Astrocyte (in vitro differentiated cells and primary cell): ENCODE measurements around the gene ARHGEF40. TPM values are rescaled to one million over a fixed set of nuclear protein-coding genes. Genes with fewer than 3 reads are reported as not detected.

ENCODE experiments used
- DNase-seq: peaks from one replicate; pipeline ENCODE4 v3.0.0-alpha.2; 2010; ENCODE audit warnings: low read depth
- FAIRE-seq: peaks from 2 replicates; lab custom pipeline; 2011; peaks lifted over from hg19 to GRCh38; lab: Jason Lieb, UNC
- H2AFZ ChIP-seq: 2 replicates; pipeline ENCODE4 v1.6.0; 2012; ENCODE audit warnings: low read depth, low read length, inconsistent platforms
- H3K27ac ChIP-seq: 2 replicates; pipeline ENCODE4 v1.5.1; 2011; ENCODE audit warnings: low read depth, low read length, inconsistent platforms
- H3K27me3 ChIP-seq: 2 replicates; pipeline ENCODE4 v1.6.0; 2011; ENCODE audit warnings: low read length, inconsistent platforms; ENCODE audit not compliant: insufficient read depth
- H3K36me3 ChIP-seq: 2 replicates; pipeline ENCODE4 v1.5.1; 2011; ENCODE audit warnings: low read length, inconsistent platforms; ENCODE audit not compliant: insufficient read depth
- H3K4me1 ChIP-seq: 2 replicates; pipeline ENCODE4 v1.5.1; 2011; ENCODE audit warnings: low read length, inconsistent platforms; ENCODE audit not compliant: insufficient read depth
- H3K4me2 ChIP-seq: 2 replicates; pipeline ENCODE4 v1.6.0; 2012; ENCODE audit warnings: low read length, inconsistent platforms
- H3K4me3 ChIP-seq: 2 replicates; pipeline ENCODE4 v1.5.1; 2011; ENCODE audit warnings: low read depth, mild to moderate bottlenecking, low read length, inconsistent platforms; ENCODE audit not compliant: insufficient read depth
- H3K79me2 ChIP-seq: 2 replicates; pipeline ENCODE4 v1.6.0; 2012; ENCODE audit warnings: mild to moderate bottlenecking, low read length, inconsistent platforms; ENCODE audit not compliant: insufficient read depth
- H3K9ac ChIP-seq: 2 replicates; pipeline ENCODE4 v1.6.0; 2012; ENCODE audit warnings: mild to moderate bottlenecking, low read length, inconsistent platforms
- H3K9me3 ChIP-seq: 2 replicates; pipeline ENCODE4 v1.5.1; 2012; ENCODE audit warnings: low read depth, mild to moderate bottlenecking, low read length, inconsistent platforms; ENCODE audit not compliant: insufficient read depth
- H4K20me1 ChIP-seq: 2 replicates; pipeline ENCODE4 v1.6.0; 2012; ENCODE audit warnings: low read length, inconsistent platforms; ENCODE audit not compliant: insufficient read depth
- H3K27ac Mint-ChIP-seq: one replicate; pipeline ENCODE4 v1.8.0; 2021; ENCODE audit warnings: mild to moderate bottlenecking, mixed read lengths; ENCODE audit not compliant: unreplicated experiment
- H3K27me3 Mint-ChIP-seq: one replicate; pipeline ENCODE4 v1.8.0; 2021; ENCODE audit warnings: low read depth, mixed read lengths; ENCODE audit not compliant: unreplicated experiment
- H3K36me3 Mint-ChIP-seq: one replicate; pipeline ENCODE4 v1.8.0; 2021; ENCODE audit warnings: low read depth, mixed read lengths; ENCODE audit not compliant: unreplicated experiment
- H3K4me1 Mint-ChIP-seq: one replicate; pipeline ENCODE4 v1.8.0; 2021; ENCODE audit warnings: low read depth, mixed read lengths; ENCODE audit not compliant: unreplicated experiment
- H3K4me3 Mint-ChIP-seq: one replicate; pipeline ENCODE4 v1.8.0; 2021; ENCODE audit warnings: mild to moderate bottlenecking, moderate library complexity, mixed read lengths; ENCODE audit not compliant: unreplicated experiment
- H3K9me3 Mint-ChIP-seq: one replicate; pipeline ENCODE4 v1.8.0; 2021; ENCODE audit warnings: mild to moderate bottlenecking, mixed read lengths; ENCODE audit not compliant: unreplicated experiment
- EZH2 ChIP-seq: IDR thresholded peaks from 2 replicates; pipeline ENCODE4 v1.6.1; 2012; ENCODE audit warnings: mild to moderate bottlenecking, low read length, inconsistent platforms; ENCODE audit not compliant: insufficient read depth
- total RNA-seq: library from RNA; stranded (reverse); gene quantifications from 2 replicates; pipeline ENCODE4 v1.2.1, GENCODE V29; 2021
- TF ChIP-seq, protein P1 (sequence below): IDR thresholded peaks from 2 replicates; pipeline ENCODE4 v1.5.1; 2011; ENCODE audit warnings: low read depth, mild to moderate bottlenecking, inconsistent platforms, low read length, moderate library complexity; ENCODE audit not compliant: insufficient read depth

ARHGEF40 gene
- total RNA-seq, 1 donor from 2014 or later: 99.9 TPM

DNA sequence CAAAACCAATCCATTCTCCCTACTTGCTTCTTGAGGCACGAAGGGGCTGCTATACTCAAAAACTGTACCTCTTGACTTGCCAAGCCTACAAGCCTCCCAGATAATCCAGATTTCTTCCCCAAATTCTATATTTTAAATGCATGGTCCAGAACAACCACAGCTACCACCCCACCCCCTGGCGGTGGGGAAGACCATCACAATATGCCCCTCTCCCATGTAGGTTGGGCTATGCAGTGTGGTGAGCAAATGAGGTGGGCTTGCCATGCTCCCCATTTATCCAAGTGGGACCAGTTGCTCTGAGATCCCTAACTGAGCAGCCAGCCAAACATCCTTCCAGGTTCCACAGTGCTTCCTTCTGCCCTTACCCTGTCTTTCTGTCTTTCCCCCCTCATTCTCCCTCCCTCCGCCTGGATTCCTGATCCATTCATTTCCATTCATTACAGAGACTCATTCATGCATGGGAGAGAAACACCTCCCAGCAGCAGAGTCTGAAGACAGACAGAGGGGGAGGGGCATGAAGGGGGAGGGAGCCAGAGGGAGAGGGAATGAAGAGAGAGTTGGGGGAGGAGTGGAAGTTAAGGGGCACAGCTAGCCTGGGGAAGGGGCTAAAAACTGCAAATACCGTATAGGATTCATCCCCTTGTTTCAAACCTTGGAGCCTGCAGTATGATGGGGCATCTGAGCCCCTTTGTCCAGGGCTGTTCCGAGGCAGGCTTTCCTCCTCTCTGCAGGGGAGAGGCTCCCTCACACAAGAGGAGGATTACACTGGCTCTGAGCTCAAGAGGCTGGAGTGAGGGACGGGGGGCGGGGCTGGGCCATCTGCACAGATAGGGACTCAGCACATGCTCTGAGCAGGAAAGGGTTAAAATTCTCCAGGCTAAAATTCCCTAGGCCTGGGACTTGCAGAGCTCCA lies 23.9 kb downstream of the ARHGEF40 start:
- Mint-ChIP-seq H3K27me3 (no peaks in the 10 kb centered on the region), H3K9me3 (no peaks in the 10 kb centered on the region), H3K36me3 (peaks cover 2% of the 10 kb centered on the region), H3K4me1 (peaks cover 38% of the 10 kb centered on the region), H3K4me3 (peak overlapping the region; percentile 66), H3K27ac (peak overlapping the region; percentile 64)
- H2AFZ ChIP-seq: no peak overlapping the region
- peak overlapping the region; percentile 34 for H3K4me2 ChIP-seq
- H3K4me1 ChIP-seq: peaks cover 11% of the 10 kb centered on the region
- H3K27ac ChIP-seq: no peak overlapping the region
- DNase-seq: no peak
- peaks cover 7% of the 10 kb centered on the region for H3K36me3 ChIP-seq
- H3K27me3 ChIP-seq: peaks cover 3% of the 10 kb centered on the region
- no peaks in the 10 kb centered on the region for H3K79me2 ChIP-seq
- H3K9me3 ChIP-seq: no peaks in the 10 kb centered on the region
- FAIRE-seq: no peak
- no peak overlapping the region for H3K4me3 ChIP-seq
- TF ChIP-seq, protein P1, sequence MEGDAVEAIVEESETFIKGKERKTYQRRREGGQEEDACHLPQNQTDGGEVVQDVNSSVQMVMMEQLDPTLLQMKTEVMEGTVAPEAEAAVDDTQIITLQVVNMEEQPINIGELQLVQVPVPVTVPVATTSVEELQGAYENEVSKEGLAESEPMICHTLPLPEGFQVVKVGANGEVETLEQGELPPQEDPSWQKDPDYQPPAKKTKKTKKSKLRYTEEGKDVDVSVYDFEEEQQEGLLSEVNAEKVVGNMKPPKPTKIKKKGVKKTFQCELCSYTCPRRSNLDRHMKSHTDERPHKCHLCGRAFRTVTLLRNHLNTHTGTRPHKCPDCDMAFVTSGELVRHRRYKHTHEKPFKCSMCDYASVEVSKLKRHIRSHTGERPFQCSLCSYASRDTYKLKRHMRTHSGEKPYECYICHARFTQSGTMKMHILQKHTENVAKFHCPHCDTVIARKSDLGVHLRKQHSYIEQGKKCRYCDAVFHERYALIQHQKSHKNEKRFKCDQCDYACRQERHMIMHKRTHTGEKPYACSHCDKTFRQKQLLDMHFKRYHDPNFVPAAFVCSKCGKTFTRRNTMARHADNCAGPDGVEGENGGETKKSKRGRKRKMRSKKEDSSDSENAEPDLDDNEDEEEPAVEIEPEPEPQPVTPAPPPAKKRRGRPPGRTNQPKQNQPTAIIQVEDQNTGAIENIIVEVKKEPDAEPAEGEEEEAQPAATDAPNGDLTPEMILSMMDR: peak; percentile 39
- no peak for TF ChIP-seq EZH2
- no peak overlapping the region for H3K9ac ChIP-seq
- H4K20me1 ChIP-seq: peaks cover 40% of the 10 kb centered on the region

DNA sequence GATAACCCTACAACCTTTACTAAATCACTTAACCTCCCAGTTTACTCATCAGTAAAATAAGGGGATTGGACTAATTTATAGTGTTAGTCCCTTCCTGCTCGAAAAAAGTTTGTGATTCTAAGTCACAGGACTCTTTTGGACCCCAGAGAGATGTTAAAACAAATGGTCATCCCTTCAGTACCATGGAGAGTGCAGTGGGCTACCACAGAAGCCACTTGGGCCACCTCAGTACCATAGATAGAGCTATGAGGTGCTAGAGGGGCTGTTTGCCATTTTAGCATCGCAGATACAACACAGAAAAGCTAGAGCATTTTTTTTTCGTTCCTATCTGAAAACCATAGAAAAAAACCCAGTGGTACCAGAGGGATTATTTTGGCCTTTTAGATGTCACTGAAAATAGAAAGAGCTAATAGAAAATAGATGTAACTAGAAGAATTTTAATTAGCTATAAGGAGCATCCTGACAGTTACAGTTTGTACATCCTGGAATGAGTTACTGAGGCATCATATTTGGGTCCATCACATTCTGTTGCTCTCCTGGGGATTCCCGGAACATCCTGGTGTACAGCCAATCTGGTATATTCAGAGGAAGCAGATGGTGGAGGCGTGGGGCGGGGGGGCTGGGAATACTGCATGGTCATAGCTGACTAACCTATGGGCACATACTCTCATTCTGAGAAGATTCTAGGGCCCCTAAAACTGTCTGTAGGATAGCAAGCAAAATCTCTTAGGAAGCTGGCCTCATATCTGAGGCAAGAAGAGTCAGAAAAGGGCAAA lies 25.5 kb downstream of the ARHGEF40 start:
- Histone ChIP-seq H3K9me3 (no peaks in the 10 kb centered on the region), H3K4me2 (no peak overlapping the region), H2AFZ (no peak overlapping the region), H3K79me2 (no peaks in the 10 kb centered on the region), H3K27me3 (peaks cover 8% of the 10 kb centered on the region), H3K36me3 (no peaks in the 10 kb centered on the region), H3K9ac (no peak overlapping the region), H4K20me1 (peaks cover 34% of the 10 kb centered on the region), H3K4me3 (no peak overlapping the region), H3K27ac (no peak overlapping the region), H3K4me1 (peaks cover 15% of the 10 kb centered on the region)
- H3K27ac Mint-ChIP-seq: peak overlapping the region; percentile 41
- peaks cover 48% of the 10 kb centered on the region for H3K4me1 Mint-ChIP-seq
- TF ChIP-seq, protein P1: no peak
- no peak for TF ChIP-seq EZH2
- H3K27me3 Mint-ChIP-seq: no peaks in the 10 kb centered on the region
- no peaks in the 10 kb centered on the region for H3K9me3 Mint-ChIP-seq
- DNase-seq (no peak), FAIRE-seq (no peak)
- no peaks in the 10 kb centered on the region for H3K36me3 Mint-ChIP-seq
- no peak overlapping the region for H3K4me3 Mint-ChIP-seq
